Putamen (tissue), 1 donor: ENCODE results near the gene ZNF397.

ENCODE experiments used
- DNase-seq: peaks from one replicate; pipeline ENCODE4 v3.0.0-alpha.2; 2016; ENCODE audit warnings: low spot score

Gene ZNF397

GRCh38 chr18:35246831-35247230 is 6.0 kb downstream of the ZNF397 start:
- DNase-seq = no peak

DNA sequence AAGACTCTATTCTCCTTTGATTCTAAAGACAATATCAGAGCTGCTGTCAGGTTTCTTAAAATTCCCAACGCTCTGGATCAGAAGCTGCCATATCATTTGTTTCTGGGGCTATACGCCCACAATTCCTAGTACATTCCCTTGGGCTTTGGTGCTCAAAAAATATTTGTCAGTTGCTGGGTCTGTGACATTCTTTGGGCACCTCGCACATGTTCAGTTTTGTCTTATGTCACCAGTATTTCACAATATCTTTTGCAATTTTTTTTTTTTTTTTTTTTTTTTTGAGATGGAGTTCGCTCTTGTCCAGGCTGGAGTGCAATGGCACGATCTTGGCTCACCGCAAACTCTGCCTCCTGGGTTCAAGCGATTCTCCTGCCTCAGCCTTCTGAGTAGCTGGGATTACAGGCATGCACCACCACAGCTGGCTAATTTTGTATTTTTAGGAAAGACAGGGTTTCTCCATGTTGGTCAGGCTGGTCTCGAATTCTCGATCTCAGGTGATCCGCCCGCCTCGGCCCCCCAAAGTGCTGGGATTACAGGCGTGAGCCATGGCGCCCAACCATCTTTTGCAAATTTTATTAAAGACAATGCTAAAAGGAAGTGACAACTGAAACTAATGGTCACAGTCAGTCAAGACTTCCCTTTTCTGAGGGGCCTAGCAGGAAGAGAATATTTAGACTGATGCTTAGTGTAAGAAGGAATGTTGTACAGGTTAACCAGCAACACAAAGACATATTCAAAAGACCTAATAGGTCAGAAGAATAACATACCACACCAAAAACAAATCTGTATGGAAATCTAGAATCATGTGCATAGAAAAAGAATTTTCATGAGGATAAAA is 6.8 kb downstream of the ZNF397 start:
- no peak for DNase-seq

DNA sequence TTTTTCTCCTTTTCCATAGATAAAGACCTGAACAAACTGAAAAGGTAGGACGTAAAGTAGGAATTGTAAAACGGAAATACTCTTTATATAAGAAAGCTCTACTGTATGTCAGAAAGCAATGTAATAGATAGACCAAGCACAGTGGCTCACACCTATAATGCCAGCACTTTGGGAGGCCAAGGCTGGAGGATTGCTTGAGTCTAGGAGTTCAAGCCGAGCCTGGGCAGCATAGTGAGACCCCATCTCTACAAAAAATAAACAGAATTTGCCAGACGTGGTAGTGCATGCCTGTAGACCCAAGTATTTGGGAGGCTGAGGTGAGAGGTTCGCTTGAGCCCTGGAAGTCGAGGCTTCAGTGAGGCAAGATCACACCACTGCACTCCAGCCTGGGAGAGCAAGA is 7.6 kb downstream of the ZNF397 start:
- no peak for DNase-seq

DNA sequence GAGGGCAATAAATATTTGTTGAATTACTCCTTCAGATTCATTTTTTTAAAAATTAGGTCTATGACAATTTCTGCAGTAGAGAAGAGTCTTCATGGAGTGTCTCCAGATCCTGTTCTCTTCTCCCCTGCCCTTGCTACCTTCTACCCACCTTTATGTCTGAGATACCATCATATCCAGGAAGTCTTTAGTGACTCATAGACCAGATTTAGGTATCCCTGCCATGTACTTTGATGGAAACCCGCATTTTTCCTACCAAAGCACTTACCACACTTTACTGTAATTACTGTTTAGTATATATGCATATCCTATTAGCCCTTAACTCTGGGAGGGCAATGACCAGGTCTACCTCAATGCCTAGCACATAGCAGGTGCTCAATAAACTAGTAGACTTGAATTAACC is 11.6 kb downstream of the ZNF397 start:
- no peak for DNase-seq

DNA sequence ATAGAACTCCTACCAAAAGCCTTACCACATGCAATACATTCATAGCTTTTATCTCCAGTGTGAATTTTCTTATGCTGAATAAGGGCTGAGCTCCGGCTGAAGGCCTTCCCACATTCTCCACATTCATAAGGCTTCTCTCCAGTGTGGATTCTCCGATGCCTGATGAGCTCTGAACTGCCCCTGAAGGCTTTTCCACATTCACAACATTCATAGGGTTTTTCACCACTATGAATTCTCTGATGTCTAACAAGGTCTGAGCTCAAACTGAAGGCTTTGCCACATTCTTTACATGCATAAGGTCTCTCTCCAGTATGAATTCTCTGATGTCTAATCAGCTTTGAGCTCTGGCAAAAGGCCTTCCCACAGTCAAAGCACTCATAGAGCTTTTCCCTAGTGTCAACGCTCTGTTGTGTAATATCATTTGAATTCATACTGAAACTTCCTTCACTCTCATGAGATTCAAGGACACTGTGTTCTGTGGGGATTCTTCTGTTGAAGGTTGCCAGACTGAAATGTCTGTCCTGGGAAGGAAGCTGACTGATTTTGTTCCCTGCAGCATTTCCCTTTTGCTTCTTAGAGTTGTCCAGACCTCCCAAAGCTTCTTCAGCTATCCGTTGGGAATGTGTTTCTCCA is 12.9 kb downstream of the ZNF397 start:
- DNase-seq = no peak

DNA sequence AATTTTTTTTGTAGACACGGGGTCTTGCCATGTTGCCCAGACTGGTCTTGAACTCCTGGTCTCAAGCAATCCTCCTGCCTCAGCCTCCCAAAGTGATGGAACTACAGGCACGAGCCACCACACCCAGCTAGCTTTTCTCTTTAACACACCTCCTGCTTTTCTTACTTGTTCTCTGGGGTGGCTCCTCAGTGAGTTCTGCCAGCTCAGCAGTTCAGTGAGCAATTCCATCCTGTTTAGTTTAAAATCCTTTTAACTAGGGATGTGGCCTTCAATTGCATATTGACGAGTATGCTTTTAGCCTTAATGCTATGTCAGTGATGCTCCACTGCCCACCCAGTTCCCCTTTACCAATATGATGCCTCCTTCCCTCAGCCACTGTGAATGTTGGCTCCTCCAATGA is 16.1 kb downstream of the ZNF397 start:
- DNase-seq = no peak

- no peak for DNase-seq
Measured at GRCh38 chr18:35264409-35264808, 23.6 kb downstream of the ZNF397 start.

GRCh38 chr18:35267161-35267651 is 26.4 kb downstream of the ZNF397 start:
- peak; percentile 84 for DNase-seq

GRCh38 chr18:35267809-35268208 is 27.0 kb downstream of the ZNF397 start:
- no peak for DNase-seq

- no peak for DNase-seq
Measured at GRCh38 chr18:35268821-35269220, 28.0 kb downstream of the ZNF397 start.

- DNase-seq = no peak
Measured at GRCh38 chr18:35271656-35272055, 30.8 kb downstream of the ZNF397 start.

GRCh38 chr18:35276267-35276666 is 35.4 kb downstream of the ZNF397 start:
- DNase-seq = no peak

- DNase-seq = no peak
Measured at GRCh38 chr18:35277633-35278032, 36.8 kb downstream of the ZNF397 start.

GRCh38 chr18:35278085-35278484 is 37.3 kb downstream of the ZNF397 start:
- DNase-seq = no peak

- no peak for DNase-seq
Measured at GRCh38 chr18:35278969-35279368, 38.1 kb downstream of the ZNF397 start.

- no peak for DNase-seq
Measured at GRCh38 chr18:35282353-35282752, 41.5 kb downstream of the ZNF397 start.

GRCh38 chr18:35283923-35284794 is 43.3 kb downstream of the ZNF397 start:
- no peak for DNase-seq

- no peak for DNase-seq
Measured at GRCh38 chr18:35284841-35285240, 44.0 kb downstream of the ZNF397 start.

- DNase-seq = no peak
Measured at GRCh38 chr18:35289293-35289692, 48.5 kb downstream of the ZNF397 start.

- no peak for DNase-seq
Measured at GRCh38 chr18:35289727-35290093, 48.9 kb downstream of the ZNF397 start.

DNA sequence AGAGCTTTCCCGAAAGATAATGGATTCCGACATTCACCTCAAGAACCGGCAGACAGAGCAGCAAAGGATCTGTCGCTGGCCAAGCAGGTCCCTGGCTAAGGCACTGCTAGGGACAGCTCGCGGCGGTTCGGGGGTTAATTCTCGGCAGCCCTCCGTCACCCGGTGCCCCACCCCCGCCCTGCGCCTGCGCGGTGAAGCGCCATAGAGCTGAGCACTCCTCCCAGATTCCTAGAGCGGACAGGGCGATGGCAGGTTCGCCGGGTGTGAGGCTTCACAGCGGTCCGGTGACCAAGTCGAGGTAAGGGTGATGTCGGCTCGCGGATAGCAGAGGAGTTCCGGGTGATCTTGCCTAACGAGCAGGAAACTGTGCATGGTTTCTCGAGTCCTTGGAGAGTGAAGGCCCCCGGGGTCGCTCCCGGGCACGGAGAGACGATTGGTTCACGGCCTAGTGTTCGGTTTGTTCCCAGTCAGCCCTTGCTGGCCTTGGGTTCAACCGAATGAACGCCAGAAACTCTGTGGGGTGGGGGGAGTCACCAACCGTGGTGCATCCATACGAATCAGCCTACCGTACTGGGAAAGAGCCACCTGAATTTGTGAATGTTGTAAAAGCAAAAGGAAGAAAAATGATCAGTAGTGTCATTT is 49.4 kb downstream of the ZNF397 start, which contains the start of gene ZSCAN30:
TSS of gene ZSCAN30 (minus strand) at position 136 of the 642 bp plus-strand sequence. CDS start 25,877 bp downstream, outside the sequence.
- DNase-seq = peak; percentile 95

- DNase-seq = no peak
Measured at GRCh38 chr18:35291166-35291565, 50.3 kb downstream of the ZNF397 start.
